Coronary artery (tissue), 2 donors: ENCODE measurements around the gene FHAD1.

Experiments
- DNase-seq: peaks from one replicate; pipeline ENCODE4 v3.0.0-alpha.2; 2017; ENCODE audit warnings: low spot score
- H3K27ac ChIP-seq, 2 donors: fragments of 200-600 bp; sonication (generic); one replicate each; pipeline ENCODE4 v1.5.1; 2016 to 2019
- H3K4me3 ChIP-seq: fragments of 200-600 bp; sonication (generic); 2 replicates; pipeline ENCODE4 v1.5.1; 2016; ENCODE audit warnings: mild to moderate bottlenecking, moderate library complexity
- CTCF ChIP-seq: fragments of 200-600 bp; sonication (generic); IDR thresholded peaks from one replicate; pipeline ENCODE4 v1.5.1; 2019; ENCODE audit warnings: antibody characterized with exemption

FHAD1 gene

GRCh38 chr1:15331734-15332133 is 84.7 kb downstream of the FHAD1 start:
- TF ChIP-seq CTCF: no peak
- H3K27ac ChIP-seq: no peak overlapping the region
- DNase-seq: no peak
- no peak overlapping the region for H3K4me3 ChIP-seq

- Histone ChIP-seq H3K27ac (no peak overlapping the region), H3K4me3 (no peak overlapping the region)
- no peak for TF ChIP-seq CTCF
- DNase-seq: no peak
These were observed 85.5 kb downstream of the FHAD1 start for GRCh38 chr1:15332525-15332924.

- H3K27ac ChIP-seq: no peak overlapping the region
- no peak for DNase-seq
- no peak for TF ChIP-seq CTCF
These were observed 86.1 kb downstream of the FHAD1 start for GRCh38 chr1:15332952-15333715.

GRCh38 chr1:15334995-15335394 is 88.0 kb downstream of the FHAD1 start:
- no peak for TF ChIP-seq CTCF
- DNase-seq: no peak
- Histone ChIP-seq H3K4me3 (no peak overlapping the region), H3K27ac (no peak overlapping the region)

More at GRCh38 chr1:15332952-15333715, 86.1 kb downstream of the FHAD1 start:
- H3K4me3 ChIP-seq: no peak overlapping the region

- DNase-seq: no peak
- peak overlapping the region in 1 of 2 donors; percentile 45 for H3K27ac ChIP-seq
- no peak overlapping the region for H3K4me3 ChIP-seq
- no peak for TF ChIP-seq CTCF
These were observed 89.8 kb downstream of the FHAD1 start for GRCh38 chr1:15336866-15337265.

GRCh38 chr1:15337656-15338402 is 90.8 kb downstream of the FHAD1 start:
- peak overlapping the region in 1 of 2 donors; percentile 45 for H3K27ac ChIP-seq
- DNase-seq: no peak
- no peak for TF ChIP-seq CTCF
- no peak overlapping the region for H3K4me3 ChIP-seq
